NB4 (cell line): ENCODE data around the gene NME7.

Experiments used
- DNase-seq: peaks from one replicate; pipeline ENCODE4 v3.0.0; 2010; ENCODE audit warnings: low read depth
- H3K4me3 ChIP-seq: one replicate; pipeline ENCODE4 v1.5.1; 2011; ENCODE audit warnings: mild to moderate bottlenecking, low read depth, low read length, moderate library complexity
- MYC ChIP-seq: IDR thresholded peaks from 2 replicates; pipeline ENCODE4 v1.6.1; 2011; ENCODE audit warnings: low read depth, low read length
- POLR2A ChIP-seq: IDR thresholded peaks from 2 replicates; pipeline ENCODE4 v1.6.1; 2011; ENCODE audit warnings: mild to moderate bottlenecking; ENCODE audit not compliant: insufficient read length; ENCODE audit errors: extremely low read depth
- TF ChIP-seq, protein P1 (sequence below): IDR thresholded peaks from 2 replicates; pipeline ENCODE4 v1.6.1; 2011; ENCODE audit warnings: low read depth, low read length
- TF ChIP-seq, protein P2 (sequence below): IDR thresholded peaks from one replicate; pipeline ENCODE4 v1.5.1; 2012; ENCODE audit warnings: low read depth, low read length

The NME7 gene

DNA sequence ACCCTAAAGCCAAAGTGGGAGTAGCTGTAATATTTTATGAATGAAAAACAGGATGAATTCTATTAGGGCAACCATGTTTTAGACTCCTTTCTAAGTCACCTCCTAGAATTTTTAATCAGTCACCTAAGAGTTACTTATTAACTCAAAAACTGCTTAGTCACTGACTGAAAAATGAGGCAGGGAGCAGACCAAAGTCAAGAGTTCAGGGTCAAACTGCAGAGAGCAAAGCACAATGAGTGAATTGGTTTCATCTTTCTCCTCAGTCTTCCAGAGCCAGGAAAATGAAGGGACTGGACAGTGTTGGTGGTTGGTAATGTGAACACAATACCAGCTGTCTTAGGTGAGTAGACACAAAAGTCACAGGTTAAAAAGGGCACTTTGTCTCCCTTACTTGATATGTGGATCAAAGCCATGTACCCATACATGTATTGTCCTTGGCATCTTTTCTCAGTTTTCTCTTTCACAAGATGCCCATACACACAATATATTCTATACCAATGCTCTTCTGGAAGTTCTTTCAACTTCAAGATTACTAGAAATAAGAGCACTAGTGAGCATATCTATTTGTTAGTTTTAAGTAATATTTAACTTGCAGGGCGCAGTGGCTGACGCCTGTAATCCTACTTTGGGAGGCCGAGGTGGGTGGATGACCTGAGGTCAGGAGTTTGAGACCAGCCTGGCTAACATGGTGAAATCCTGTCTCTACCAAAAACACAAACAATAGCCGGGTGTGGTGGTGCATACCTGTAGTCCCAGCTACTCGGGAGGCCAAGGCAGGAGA, 218.9 kb downstream of the NME7 start:
- TF ChIP-seq MYC, result no peak
- TF ChIP-seq, protein P1, sequence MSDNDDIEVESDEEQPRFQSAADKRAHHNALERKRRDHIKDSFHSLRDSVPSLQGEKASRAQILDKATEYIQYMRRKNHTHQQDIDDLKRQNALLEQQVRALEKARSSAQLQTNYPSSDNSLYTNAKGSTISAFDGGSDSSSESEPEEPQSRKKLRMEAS, result no peak
- TF ChIP-seq POLR2A, result no peak
- TF ChIP-seq, protein P2, sequence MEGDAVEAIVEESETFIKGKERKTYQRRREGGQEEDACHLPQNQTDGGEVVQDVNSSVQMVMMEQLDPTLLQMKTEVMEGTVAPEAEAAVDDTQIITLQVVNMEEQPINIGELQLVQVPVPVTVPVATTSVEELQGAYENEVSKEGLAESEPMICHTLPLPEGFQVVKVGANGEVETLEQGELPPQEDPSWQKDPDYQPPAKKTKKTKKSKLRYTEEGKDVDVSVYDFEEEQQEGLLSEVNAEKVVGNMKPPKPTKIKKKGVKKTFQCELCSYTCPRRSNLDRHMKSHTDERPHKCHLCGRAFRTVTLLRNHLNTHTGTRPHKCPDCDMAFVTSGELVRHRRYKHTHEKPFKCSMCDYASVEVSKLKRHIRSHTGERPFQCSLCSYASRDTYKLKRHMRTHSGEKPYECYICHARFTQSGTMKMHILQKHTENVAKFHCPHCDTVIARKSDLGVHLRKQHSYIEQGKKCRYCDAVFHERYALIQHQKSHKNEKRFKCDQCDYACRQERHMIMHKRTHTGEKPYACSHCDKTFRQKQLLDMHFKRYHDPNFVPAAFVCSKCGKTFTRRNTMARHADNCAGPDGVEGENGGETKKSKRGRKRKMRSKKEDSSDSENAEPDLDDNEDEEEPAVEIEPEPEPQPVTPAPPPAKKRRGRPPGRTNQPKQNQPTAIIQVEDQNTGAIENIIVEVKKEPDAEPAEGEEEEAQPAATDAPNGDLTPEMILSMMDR, result no peak
- no peak for DNase-seq
- no peak overlapping the region for H3K4me3 ChIP-seq

- TF ChIP-seq MYC, result no peak
- TF ChIP-seq, protein P2, result no peak
- no peak for TF ChIP-seq POLR2A
- TF ChIP-seq, protein P1, result no peak
- no peak overlapping the region for H3K4me3 ChIP-seq
- no peak for DNase-seq
These were observed 220.9 kb downstream of the NME7 start for GRCh38 chr1:169146576-169147214.

DNA sequence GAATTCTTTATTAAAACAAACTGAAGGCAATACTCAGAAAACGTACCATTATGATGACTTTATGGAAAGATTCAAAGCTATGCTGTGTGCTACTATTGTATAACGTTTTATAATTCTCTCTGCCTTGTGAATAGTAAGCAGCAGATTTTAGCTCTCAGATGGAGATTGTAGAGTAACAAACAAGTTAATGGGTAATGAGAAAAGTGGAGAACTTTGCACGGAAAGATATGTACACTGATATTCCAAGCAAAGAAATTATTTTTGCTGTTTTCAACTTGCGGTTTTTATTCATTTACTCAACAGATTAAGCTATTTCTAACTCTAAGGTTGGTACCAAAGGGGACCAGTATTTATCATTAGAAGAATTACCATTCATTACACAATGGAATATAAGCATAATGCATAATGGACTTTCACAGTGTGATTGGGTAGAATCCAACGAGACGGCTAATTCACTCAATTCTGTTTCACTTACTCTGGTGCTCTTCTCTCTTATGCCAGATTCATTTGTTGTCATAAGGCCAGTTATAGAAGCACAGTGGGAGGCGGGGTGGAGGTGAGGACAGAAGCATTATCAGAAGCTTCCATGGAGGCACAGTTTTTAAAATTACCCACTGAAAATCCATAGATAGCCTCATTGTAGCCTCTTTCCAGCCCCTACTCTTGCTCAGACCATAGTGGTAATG, 222.5 kb downstream of the NME7 start:
- no peak for TF ChIP-seq MYC
- TF ChIP-seq, protein P2, result no peak
- no peak for TF ChIP-seq POLR2A
- TF ChIP-seq, protein P1, result no peak
- DNase-seq, result no peak
- H3K4me3 ChIP-seq, result no peak overlapping the region

- no peak overlapping the region for H3K4me3 ChIP-seq
- TF ChIP-seq MYC, result no peak
- TF ChIP-seq, protein P1, result no peak
- TF ChIP-seq, protein P2, result no peak
- TF ChIP-seq POLR2A, result no peak
- no peak for DNase-seq
These were observed 223.6 kb downstream of the NME7 start for GRCh38 chr1:169143984-169144383.

- no peak for DNase-seq
- H3K4me3 ChIP-seq, result no peak overlapping the region
- TF ChIP-seq, protein P1, result no peak
- TF ChIP-seq, protein P2, result no peak
- no peak for TF ChIP-seq MYC
- no peak for TF ChIP-seq POLR2A
These were observed 224.3 kb downstream of the NME7 start for GRCh38 chr1:169143346-169143745.
